ENCODE measurements around the gene FMR1.

- TF ChIP-seq ZNF274 (IDR thresholded peaks at IDR 0.05; ENCODE audit: low read length): no peak
- no peak for TF ChIP-seq ZNF274 (tag by site-specific recombination; IDR thresholded peaks at IDR 0.05; ENCODE audit: borderline replicate concordance)
- TF ChIP-seq RBAK (tag by site-specific recombination; IDR thresholded peaks at IDR 0.05): no peak
- TF ChIP-seq CTCF (tag by site-specific recombination; IDR thresholded peaks at IDR 0.05): no peak
- TF ChIP-seq TRIM28 (IDR thresholded peaks at IDR 0.05; ENCODE audit: borderline replicate concordance, low read length): no peak
- TF ChIP-seq ZNF398 (tag by site-specific recombination; IDR thresholded peaks at IDR 0.05): no peak
- no peak for TF ChIP-seq ZNF19 (tag by site-specific recombination; IDR thresholded peaks at IDR 0.05; ENCODE audit: low read depth)
- no peak for TF ChIP-seq REST (tag by site-specific recombination; IDR thresholded peaks at IDR 0.05)
- no peak for TF ChIP-seq ZNF175 (tag by site-specific recombination; IDR thresholded peaks at IDR 0.05)
- no peak for TF ChIP-seq YY1 (tag by site-specific recombination; IDR thresholded peaks at IDR 0.05)
- no peak for TF ChIP-seq ZNF585B (tag by site-specific recombination; IDR thresholded peaks at IDR 0.05)
- no peak for TF ChIP-seq ZNF18 (tag by site-specific recombination; IDR thresholded peaks at IDR 0.05)
- TF ChIP-seq SETDB1 (IDR thresholded peaks at IDR 0.05; ENCODE audit: insufficient read length, low read length): no peak
- no peak for TF ChIP-seq ZNF23 (tag by site-specific recombination; IDR thresholded peaks at IDR 0.05; ENCODE audit: borderline replicate concordance)
These were observed 8.5 kb downstream of the FMR1 start for GRCh38 chrX:147920161-147920666.

Data from HEK293 (cell line).